ENCODE data around the gene ZNG1F.
"Not testable (repeated sequence)": the region's sequence is repeated elsewhere in the genome, so short reads cannot be mapped to it uniquely, and the experiment has no call there.

Gene ZNG1F

DNA sequence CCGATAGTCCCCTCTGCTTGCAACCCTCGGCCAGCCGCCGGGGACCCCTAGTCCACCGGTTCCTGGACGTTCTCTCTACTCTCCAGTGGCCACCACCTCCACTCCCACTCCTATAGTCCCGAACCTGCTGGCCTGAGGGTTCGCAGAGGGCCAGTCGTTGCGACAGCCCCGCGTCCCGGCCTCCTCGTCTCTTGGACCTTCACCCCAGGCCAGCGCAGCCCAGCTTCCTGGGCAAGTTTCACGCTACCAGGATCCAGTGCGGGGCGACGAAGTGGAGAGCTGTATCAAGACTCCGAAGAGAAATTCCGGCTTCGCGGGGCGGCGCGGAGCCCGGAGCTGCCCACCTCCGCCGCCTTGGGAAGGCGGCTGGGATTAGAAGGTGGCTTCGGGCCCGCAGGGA, 65.7 kb downstream of the ZNG1F start:
- not testable (repeated sequence) for DNase-seq (ENCODE audit: low spot score)

DNA sequence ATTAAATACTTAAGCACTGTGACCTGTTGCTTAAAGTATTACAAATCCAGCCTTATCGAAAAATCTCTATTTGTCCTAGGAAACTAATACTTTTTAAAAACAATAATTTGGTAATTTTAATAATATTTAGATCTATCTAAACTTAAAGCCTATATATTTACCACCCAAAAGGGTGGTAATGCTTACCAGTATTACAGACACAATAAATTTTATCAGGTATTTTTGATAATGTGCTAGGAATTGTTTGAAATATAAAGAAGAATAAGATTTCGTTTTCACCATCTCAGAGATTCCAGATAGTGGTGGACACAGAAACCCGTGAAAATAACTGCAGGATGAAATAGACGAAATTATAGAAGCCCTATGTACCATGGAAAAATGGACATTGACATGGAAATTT, 68.4 kb downstream of the ZNG1F start:
- not testable (repeated sequence) for DNase-seq (ENCODE audit: low spot score)

DNA sequence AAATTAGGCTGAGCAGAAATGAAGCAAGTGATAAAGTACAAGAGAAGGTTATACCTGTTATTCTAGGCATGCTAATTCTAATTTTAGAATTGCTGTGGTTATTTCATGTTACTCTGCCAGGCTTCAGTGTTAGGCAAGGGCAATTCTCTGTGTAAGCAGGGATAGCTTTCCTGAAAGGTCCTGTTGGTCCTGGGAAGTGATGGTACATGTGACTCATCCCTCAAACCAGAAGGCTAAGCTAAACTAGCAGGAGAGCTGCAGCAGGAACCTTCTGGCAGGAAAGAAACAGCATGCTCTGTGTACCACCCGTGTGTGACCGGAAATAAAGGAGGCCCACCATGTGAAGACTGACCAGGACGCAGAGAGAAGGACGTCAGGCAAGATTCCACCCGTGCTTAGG, 69.4 kb downstream of the ZNG1F start:
- not testable (repeated sequence) for DNase-seq (ENCODE audit: low spot score)

DNA sequence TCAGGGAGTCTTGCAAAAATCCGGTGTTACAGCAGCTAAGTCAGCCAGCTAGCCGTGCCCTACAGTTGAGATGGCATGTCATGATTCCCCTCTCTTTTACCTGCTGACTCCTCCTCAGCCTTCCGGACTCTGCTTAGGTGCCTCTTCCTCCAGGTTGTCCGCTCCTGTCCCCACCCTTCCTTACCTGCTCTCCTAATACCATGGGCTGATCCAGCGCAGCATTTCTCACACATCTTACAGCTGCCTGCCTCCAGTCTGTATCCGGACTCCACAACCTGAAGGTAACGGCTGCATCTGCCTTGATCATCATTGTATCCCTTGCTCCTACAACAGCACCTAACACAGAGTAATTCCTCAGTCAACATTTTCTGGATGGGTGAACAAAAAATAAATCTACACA, 69.8 kb downstream of the ZNG1F start:
- DNase-seq (ENCODE audit: low spot score), result not testable (repeated sequence)

DNA sequence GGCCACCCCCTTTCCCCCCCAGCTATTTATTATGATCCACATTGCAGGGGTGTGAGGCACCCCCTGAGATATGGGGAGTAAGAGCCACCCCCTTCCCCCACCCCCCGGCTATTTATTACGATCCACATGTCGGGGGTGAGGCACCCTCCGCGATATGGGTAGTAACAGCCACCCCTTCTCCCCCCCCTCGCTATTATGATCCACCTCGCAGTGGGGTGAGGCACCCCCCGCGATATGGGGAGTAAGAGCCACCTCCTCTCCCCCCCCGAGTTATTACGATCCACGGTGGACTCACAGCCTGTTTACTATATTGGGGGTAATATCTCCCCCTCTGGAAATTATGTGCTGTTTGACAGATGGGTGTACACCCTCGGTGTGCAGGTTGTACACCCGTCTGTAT, 75.8 kb downstream of the ZNG1F start:
- not testable (repeated sequence) for DNase-seq (ENCODE audit: low spot score)

DNA sequence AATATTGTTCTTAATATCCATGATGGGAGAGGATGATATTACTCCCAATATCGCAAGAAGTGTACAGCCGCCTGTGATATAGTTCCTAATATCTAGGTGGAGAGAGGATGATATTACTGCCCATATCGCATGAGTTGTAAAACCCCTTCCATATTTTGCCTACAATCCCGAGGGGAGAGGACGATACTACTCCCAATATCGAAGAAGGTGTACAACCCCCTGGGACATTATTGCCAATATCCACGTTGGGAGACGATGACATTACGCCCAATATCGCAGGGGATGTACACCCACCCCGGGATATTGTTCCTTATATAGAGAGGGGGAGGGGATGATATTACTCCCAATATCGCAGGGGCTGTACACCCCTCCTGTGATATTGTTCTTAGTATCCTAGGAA, 77.7 kb downstream of the ZNG1F start:
- DNase-seq (ENCODE audit: low spot score), result not testable (repeated sequence)

DNA sequence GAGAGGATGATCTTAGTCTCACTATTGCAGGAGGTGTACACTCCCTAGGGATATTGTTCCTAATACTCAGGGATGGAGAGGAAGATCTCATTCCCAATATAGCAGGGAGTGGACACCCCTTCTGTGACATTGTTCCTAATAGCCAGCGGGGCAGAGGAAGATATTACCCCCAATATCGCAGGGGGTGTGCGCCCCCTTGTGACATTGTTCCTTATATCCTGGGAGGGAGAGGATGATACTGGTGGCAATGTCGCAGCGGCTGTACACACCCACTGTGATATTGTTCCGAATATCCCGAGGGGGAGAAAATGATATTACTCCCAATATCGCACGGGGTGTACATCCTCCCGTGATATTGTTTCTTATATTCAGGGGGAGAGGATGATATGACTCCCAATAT, 78.2 kb downstream of the ZNG1F start:
- not testable (repeated sequence) for DNase-seq (ENCODE audit: low spot score)

DNA sequence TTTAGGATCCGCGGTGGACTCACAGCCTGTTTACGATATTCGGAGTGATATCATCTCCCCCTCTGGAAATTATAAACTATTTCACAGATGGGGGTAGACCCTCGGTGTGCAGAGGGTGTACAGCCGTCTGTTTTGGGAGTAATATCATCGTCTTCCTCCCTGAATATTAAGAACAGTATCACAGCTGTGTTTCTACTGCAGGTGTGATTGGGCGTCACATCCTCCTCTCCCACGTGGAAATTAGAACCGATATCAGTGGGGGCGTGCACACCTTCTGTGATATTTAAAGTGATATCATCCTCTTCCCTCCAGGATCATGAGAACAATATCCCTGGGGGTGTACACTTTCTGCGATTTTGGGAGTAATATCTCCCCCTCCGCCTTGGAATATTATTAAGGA, 79.9 kb downstream of the ZNG1F start:
- DNase-seq (ENCODE audit: low spot score), result not testable (repeated sequence)

DNA sequence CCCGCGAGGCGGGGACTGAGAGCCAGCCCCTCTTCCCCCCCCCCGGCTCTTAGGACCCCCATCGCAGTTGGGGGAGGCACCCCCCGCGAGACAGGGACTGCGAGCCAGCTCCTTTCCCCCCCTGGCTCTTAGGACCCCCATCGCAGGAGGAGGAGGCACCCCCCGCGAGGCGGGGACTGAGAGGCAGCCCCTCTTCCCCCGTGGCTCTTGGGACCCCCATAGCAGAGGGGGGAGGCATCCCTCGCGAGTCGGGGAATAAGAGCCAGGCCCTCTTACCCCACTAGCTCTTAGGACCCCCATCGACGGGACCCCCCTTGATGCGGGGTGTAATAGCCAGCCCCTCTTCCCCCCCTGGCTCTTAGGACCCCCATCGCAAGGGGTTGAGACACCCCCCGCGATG, 80.3 kb downstream of the ZNG1F start:
- DNase-seq (ENCODE audit: low spot score), result not testable (repeated sequence)

DNA sequence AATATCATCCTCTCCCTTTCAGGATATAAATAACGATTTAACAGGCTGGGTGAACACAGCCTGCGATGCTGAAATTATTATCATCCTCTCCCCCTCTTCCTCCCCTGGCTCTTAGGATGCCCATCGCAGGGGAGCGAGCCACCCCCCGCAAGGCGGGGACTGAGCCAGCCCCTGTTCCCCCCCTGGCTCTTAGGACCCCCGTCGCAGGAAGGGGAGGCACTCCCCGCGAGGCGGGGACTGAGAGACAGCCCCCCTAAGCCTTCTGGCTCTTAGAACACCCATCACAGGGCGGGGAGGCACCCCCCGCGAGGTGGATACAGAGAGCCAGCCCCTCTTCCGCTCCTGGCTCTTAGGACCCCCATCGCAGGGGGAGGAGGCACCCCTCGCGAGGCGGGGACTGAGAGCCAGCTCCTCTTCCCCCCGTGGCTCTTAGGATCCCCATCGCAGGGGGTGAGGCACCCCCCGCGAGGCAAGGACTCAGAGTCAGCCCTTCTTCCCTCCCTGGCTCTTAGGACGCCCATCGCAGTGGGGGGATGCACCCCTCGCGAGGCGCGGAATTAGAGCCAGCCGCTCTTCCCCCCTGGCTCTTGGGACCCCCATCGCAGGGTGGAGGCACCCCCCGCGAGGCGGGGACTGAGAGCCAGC, 82.5 kb downstream of the ZNG1F start:
- not testable (repeated sequence) for DNase-seq (ENCODE audit: low spot score)

DNA sequence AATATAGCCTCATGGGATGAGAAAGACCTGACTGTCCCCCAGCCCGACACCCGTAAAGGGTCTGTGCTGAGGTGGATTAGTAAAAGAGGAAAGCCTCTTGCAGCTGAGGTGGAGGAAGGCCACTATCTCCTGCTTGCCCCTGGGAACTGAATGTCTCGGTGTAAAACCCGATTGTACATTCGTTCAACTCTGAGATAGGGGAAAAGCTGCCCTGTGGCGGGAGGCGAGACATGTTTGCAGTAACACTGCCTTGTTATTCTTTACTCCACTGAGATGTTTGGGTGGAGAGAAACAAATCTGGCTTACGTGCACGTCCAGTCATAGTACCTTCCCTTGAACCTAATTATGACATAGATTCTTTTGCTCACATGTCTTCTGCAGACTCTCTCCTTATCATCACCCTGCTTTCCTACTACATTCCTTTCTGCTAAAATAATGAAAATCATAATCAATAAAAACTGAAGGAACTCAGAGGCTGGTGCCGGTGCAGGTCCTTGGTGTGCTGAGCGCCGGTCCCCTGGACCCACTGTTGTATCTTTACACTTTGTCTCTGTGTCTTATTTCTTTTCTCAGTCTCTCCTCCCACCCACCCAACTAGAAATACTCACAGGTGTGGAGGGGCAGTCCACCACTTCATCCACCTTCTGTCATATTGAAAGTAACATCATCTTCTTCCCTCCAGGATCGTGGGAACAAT, 83.4 kb downstream of the ZNG1F start:
- DNase-seq (ENCODE audit: low spot score), result not testable (repeated sequence)

DNA sequence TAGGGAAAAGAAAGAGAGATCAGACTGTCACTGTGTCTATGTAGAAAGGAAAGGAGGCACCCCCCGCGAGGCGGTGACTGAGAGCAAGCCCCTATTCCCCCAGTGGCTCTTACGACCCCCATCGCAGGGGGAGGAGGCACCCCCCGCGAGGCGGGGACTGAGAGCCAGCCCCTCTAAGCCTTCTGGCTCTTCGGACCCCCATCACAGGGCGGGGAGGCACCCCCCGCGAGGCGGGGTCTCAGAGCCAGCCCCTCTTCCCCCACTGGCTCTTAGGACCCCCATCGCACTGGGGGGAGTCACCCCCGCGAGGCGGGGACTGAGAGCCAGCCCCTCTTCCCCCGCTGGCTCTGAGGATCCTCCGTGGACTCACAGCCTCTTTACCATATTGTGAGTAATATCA, 84.6 kb downstream of the ZNG1F start:
- DNase-seq (ENCODE audit: low spot score), result not testable (repeated sequence)

DNA sequence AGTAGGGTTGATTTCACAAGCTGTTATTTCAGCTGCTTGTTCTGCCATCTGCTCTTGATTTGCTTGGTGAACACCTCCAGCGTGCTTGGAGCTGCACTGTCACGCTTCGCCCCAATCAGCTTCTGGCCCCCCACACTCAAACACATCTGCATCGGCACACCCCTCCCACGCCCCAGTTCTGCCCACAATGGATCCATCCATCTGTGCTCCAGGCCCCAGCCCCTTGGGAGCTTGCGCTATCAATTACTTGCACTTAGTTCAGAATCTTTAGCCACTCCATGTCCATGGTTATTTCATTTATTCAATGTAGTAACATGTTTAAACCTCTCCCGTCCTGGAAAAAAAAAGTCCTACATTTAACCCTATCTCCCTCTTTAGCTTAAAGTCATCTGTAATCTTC, 88.6 kb downstream of the ZNG1F start:
- DNase-seq (ENCODE audit: low spot score), result not testable (repeated sequence)

DNA sequence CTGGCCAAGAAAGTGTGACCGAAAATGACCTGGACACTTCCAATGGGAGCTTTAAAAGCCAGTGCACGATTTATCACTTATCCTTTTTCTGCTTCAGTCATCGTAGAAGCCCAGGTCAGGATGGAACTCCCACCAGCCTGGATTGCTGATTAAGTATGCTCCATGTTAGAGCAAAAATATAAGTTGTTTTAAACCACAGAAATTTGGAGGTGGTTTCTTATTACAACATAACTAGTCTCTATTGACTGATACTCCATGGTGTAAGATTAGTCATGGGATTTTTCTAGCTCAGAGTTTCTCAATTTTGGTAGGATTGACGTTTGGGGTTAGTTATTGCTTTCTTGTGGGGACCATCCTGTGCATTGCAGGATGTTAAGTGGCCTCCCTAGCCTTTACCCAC, 90.4 kb downstream of the ZNG1F start:
- DNase-seq (ENCODE audit: low spot score), result not testable (repeated sequence)

DNA sequence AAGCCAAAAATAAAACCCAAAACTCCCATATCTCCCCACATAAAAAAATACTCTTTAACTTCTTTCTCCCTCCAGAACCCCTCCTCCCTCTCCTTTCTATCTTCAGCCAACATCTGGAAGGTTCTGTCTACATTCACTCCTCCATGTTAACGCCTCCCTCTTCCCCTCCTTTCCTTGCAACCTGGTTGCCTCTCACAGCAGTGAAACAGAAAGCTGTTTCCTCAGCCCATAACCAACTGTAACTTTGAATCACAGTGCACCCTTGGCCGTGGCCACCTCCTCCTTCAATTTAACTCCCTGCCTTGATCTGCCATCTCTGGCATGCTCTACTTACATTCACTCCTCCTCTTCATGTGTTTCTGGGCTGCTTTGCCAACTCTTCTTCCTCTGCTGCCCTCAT, 94.1 kb downstream of the ZNG1F start:
- not testable (repeated sequence) for DNase-seq (ENCODE audit: low spot score)

DNA sequence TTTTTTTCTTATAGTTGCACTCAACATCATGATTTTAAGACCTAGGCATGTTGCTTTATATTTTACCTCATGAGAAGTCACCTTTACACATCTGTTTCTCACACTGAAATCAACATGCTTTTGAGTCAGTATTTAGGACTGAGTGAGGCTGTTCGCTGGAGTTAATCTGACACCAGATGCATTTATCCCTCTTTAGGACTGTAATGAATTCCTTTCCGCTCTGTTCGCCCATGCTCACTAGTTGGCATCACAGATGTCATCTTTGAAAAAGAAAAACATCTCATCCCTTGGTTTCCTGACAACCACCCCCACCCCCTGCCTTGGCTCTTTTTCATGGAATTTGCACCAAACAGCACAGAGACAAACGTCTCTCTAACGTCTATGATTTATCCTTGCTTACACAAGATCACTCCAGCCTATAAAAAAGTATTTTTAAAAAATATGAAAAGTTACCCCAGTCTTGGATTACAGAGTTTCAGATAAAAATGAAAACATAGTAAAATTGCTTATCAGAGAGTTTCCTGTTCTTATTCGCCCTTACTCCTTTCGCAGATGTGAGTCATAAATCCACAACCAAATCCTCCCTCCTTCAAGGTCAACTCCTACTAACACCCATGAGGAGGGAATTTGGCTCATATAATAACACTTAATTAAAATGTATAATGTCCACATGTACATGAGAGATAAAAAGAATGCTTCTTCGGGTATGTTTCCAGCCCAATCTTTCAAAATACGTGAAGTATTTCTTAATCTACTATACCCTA, 94.9 kb downstream of the ZNG1F start:
- not testable (repeated sequence) for DNase-seq (ENCODE audit: low spot score)

DNA sequence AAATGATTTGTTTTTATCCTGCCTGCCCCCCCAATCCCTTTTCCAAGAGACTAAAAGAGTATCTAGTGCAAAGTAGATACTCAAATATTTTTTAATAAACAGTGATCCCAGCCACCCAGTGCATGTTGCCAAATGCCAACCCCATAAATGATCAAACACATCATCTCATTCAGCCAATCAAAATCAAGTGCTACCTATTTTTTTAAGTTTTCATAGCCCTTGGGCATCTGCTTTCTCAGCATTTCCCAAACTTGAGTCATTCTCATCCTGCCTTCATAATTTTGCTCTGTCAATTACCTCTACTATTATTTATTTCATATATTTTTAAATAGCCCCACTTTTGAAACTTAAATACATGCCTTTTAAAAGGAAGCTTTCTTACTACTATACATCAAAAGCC, 98.2 kb downstream of the ZNG1F start:
- DNase-seq (ENCODE audit: low spot score), result not testable (repeated sequence)

DNA sequence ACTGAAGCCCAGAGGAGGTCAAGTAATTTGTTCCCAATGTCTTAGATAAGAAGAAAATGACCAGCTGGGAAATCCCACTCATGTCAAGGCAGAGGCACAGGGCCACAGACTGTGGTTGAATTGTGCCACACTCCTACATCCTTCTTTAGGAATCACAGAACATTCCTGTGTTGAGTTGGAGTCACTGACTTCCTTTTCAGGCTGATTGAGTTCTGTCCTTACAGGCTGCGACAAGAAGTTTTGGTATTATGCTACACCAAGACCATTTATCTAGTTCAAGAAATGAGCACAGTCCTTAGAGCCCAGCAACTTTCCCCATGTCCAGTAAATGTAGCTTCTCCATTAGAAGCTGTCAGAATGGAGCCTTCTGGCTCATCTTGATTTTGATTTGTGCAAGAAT, 98.7 kb downstream of the ZNG1F start:
- not testable (repeated sequence) for DNase-seq (ENCODE audit: low spot score)

DNA sequence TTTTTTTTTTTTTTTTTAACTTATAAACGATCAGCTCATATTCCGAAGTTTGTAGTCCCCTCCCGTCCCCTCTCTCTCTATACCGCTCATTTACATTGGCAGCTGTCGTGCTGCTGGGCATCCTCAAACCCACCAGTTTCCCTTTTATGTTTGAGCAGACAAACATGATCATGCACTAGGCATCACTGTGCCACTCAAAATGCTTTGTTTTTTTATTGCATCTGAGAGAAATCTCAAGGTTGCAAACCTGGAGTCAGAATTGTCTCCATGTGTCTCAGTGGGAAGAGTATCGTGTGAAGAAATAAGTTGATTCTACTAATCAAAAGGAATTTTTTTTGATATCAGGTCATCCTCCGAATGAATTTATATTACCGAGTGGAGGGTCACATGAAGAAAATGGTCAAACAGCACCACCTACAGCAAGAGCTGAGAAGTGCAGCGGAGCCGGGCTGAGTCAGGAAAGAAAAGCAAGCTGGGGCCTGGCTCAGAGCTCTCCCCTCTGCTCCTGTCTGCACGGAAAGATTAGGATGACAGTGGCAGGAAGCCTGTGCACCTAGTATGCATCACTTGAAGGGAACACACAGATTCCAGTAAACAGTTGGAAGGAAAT, 100.6 kb downstream of the ZNG1F start:
- not testable (repeated sequence) for DNase-seq (ENCODE audit: low spot score)

DNA sequence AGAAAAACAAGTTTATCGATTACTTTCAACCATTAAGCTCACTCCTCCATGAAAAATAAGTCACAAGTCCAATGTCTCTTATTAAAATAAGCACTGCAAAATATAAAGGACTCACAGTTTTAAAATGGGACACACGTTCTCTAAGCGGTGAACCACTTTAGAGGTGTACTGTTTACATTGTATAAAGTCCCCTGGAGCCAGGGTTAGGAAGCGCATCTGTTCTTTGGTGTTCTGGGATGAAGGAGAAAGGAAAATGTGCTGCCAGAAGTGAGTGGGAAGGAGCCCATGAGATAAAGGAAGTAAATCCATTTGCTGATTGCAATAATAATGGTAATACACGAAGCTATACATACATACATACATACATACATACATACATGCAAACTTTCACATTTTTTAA, 101.2 kb downstream of the ZNG1F start:
- DNase-seq (ENCODE audit: low spot score), result not testable (repeated sequence)

DNA sequence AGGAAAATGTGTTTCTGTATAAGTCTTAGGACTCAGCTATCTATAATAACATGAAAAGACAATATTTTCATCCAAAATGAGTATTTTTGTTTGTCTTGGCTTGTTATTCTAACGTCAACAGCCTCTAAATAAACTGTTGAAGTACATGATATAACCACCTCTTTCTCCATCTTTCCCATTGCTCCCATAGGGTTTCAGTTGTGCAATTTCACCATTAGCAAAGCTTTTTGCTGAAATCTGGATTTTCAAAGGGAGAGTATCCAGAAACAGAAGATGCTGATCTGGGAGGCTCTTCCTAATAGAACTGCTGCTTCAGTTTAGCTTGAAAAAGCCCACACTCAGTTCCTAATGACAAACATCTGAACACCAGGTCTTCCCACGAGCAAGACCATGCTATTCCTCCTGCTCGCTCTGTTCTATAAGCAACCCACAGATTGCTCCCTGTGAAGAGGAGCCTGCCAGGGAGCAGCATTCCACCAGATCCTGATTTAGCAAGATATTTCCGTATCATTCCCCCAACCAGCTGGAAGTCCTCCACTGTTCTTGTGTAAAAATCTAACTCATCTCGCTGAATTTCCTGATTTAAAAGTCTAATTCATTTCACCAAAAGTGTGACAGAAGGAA, 101.8 kb downstream of the ZNG1F start:
- DNase-seq (ENCODE audit: low spot score), result not testable (repeated sequence)

DNA sequence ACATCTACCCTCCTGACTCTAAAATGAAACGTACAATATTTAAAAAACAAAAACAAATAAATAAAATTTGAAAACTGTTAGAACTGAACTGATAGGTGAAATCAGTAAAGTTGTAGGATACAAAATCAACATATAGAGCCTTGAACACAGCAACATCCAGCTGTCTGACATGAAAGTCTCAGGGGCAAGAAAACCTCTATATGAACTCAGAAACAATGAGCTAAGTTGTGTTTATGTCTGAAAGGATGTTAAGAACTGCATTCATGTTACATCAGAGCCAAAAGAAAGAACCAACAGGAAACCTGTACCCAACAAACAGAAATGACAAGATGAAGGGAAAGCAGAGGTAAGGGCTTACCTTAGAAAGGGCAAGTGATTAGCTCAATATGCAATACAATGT, 102.4 kb downstream of the ZNG1F start:
- not testable (repeated sequence) for DNase-seq (ENCODE audit: low spot score)
